GM13977 (cell line): Measurements from ENCODE around the gene RPL37.
"Not testable (repeated sequence)": the region's sequence is repeated elsewhere in the genome, so short reads cannot be mapped to it uniquely, and the experiment has no call there.

Source experiments
- DNase-seq: peaks from one replicate; pipeline ENCODE4 v3.0.0; 2012; ENCODE audit warnings: low spot score
- CTCF ChIP-seq: IDR thresholded peaks from 2 replicates; pipeline ENCODE4 v1.5.1; 2012; ENCODE audit warnings: mild to moderate bottlenecking, control low read depth; ENCODE audit not compliant: insufficient read depth; ENCODE audit errors: extremely low read depth, missing control alignments
- in situ Hi-C: fragments of 300-500 bp; cut with MboI; formaldehyde crosslinking; loops from one replicate; pipeline ENCODE4 v1.12.0; 2022; ENCODE audit warnings: low sequenced_read_pairs, low pct_unique_long_range_greater_than_20kb, mixed read lengths, inconsistent platforms; ENCODE audit not compliant: unreplicated experiment

RPL37 gene

GRCh38 chr5:40834849-40835787 is at the start of gene RPL37:
Gene RPL37 (minus strand): TSS chr5:40835222. CDS start chr5:40835185, 37 bp downstream.
- peak; percentile 90 for DNase-seq
- no peak for TF ChIP-seq CTCF
- in situ Hi-C loops, result no loop called here

- in situ Hi-C loops, result loop anchor here (25.0 kb wide), 1 partner anchor 1296 kb away; no protein-coding TSS in a partner anchor
- DNase-seq, result not testable (repeated sequence)
These were observed 48.0 kb upstream of the RPL37 start for GRCh38 chr5:40883051-40883450.

- no peak for TF ChIP-seq CTCF
- in situ Hi-C loops, result loop anchor here (25.0 kb wide), 1 partner anchor 1295 kb away; no protein-coding TSS in a partner anchor
- no peak for DNase-seq
These were observed 47.3 kb upstream of the RPL37 start for GRCh38 chr5:40882291-40882690.

GRCh38 chr5:40879163-40879942 is 44.3 kb upstream of the RPL37 start:
- in situ Hi-C loops, result loop anchor here (25.0 kb wide), 1 partner anchor 1292 kb away; no protein-coding TSS in a partner anchor
- peak; percentile 32 for DNase-seq
- peak; percentile 39 for TF ChIP-seq CTCF

GRCh38 chr5:40877371-40877988 is 42.5 kb upstream of the RPL37 start:
- DNase-seq, result no peak
- TF ChIP-seq CTCF, result no peak
- in situ Hi-C loops, result loop anchor here (25.0 kb wide), 1 partner anchor 1290 kb away; no protein-coding TSS in a partner anchor

- no peak for TF ChIP-seq CTCF
- in situ Hi-C loops, result loop anchor here (25.0 kb wide), 1 partner anchor 1289 kb away; no protein-coding TSS in a partner anchor
- DNase-seq, result no peak
These were observed 40.9 kb upstream of the RPL37 start for GRCh38 chr5:40875958-40876357.
